ENCODE results near the gene KTN1. TPM values are rescaled to one million over a fixed set of nuclear protein-coding genes. Genes with fewer than 3 reads are reported as not detected.

The KTN1 gene
- polyA plus RNA-seq, 3 donors: 4.6 to 31.4 (median 17.9) TPM

DNA sequence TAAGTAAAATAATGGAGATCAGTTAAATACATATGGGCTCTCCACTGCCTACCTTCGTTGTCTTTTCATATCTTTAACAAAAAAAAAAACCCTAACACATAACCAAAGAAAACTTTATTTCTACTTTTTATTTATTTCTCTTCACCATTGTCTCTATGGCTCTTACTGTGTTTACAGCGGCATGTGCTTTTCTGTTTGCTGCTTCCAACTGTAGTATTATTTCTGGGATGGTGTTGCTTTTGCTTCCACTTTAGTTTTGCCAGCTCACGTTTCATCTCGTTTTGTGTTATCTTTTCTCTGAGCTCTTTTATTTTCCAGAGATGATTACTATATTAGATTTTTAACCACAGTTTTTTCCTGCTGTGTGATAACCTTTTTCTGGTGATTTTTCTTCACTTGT is 46.1 kb downstream of the KTN1 start:
- Histone ChIP-seq H3K4me2 (replicated peaks; ENCODE audit: extremely low read depth, low read length, poor library complexity, severe bottlenecking) (no peak overlapping the region), H3K9me3 (replicated peaks in 1 of 2; ENCODE audit: control insufficient read depth in 1 of 2, insufficient read depth in 1 of 2, low read length in 2 of 2) (no peaks in the 10 kb centered on the region), H3K4me1 (ENCODE audit: control insufficient read depth in 1 of 2, insufficient read depth in 2 of 2, low read length in 2 of 2) (no peaks in the 10 kb centered on the region), H3K79me2 (ENCODE audit: insufficient read depth, low read length) (no peaks in the 10 kb centered on the region), H3K4me3 (replicated peaks in 1 of 3; ENCODE audit: low read depth in 2 of 3, low read length in 3 of 3) (no peak overlapping the region), H3K9ac (ENCODE audit: insufficient read depth, low read length, poor library complexity, severe bottlenecking) (no peak overlapping the region), H3K36me3 (replicated peaks in 1 of 2; ENCODE audit: control insufficient read depth in 1 of 2, insufficient read depth in 2 of 2, low read length in 2 of 2) (peaks cover 52 to 91% of the 10 kb centered on the region in 2 donors), H4K20me1 (ENCODE audit: insufficient read depth, low read length) (no peaks in the 10 kb centered on the region), H3K27ac (ENCODE audit: low read depth in 1 of 2, low read length in 2 of 2) (no peak overlapping the region), H3K27me3 (ENCODE audit: control insufficient read depth in 2 of 2, insufficient read depth in 2 of 2, low read length in 2 of 2) (no peaks in the 10 kb centered on the region), H2AFZ (ENCODE audit: insufficient read depth, low read depth, low read length, poor library complexity, severe bottlenecking) (no peak overlapping the region)
- H3K27me3 Mint-ChIP-seq (ENCODE audit: low read depth in 3 of 3): no peaks in the 10 kb centered on the region
- no CpG with 5 or more reads among the region's 4 CpGs for WGBS (ENCODE audit: insufficient coverage)
- H3K36me3 Mint-ChIP-seq: peaks cover 74 to 83% of the 10 kb centered on the region in 2 donors
- H3K27ac Mint-ChIP-seq: peak overlapping the region in 1 of 7 donors; percentile 23
- intact Hi-C loops (cut with micrococcal nuclease): no loop called here
- H3K9me3 Mint-ChIP-seq: no peaks in the 10 kb centered on the region
- H3K4me3 Mint-ChIP-seq: no peak overlapping the region
- TF ChIP-seq, protein P1, sequence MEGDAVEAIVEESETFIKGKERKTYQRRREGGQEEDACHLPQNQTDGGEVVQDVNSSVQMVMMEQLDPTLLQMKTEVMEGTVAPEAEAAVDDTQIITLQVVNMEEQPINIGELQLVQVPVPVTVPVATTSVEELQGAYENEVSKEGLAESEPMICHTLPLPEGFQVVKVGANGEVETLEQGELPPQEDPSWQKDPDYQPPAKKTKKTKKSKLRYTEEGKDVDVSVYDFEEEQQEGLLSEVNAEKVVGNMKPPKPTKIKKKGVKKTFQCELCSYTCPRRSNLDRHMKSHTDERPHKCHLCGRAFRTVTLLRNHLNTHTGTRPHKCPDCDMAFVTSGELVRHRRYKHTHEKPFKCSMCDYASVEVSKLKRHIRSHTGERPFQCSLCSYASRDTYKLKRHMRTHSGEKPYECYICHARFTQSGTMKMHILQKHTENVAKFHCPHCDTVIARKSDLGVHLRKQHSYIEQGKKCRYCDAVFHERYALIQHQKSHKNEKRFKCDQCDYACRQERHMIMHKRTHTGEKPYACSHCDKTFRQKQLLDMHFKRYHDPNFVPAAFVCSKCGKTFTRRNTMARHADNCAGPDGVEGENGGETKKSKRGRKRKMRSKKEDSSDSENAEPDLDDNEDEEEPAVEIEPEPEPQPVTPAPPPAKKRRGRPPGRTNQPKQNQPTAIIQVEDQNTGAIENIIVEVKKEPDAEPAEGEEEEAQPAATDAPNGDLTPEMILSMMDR (IDR thresholded peaks at IDR 0.05): no peak
- no peak for DNase-seq
- H3K4me1 Mint-ChIP-seq: no peaks in the 10 kb centered on the region

DNA sequence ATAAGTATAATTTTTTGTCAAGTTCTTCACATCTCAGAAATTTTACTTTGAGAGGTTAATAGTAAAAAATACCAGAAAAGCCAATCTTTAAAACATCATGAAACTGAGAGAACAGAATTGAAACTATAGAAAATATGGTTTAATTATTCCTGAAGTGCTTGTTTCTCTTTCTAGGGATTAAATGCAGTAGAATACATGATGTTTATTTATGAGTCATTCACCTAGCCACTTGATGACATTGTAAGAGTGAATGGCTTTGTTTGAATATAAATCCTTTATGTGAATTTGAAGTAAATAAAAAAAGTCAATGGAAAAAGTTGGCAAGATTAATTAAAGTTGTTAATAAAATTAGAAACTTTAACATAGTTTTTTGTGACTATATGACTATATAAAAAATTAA is 48.4 kb downstream of the KTN1 start:
- Mint-ChIP-seq H3K4me1 (no peaks in the 10 kb centered on the region), H3K27ac (no peak overlapping the region), H3K9me3 (no peaks in the 10 kb centered on the region), H3K4me3 (no peak overlapping the region), H3K27me3 (ENCODE audit: low read depth in 3 of 3) (no peaks in the 10 kb centered on the region), H3K36me3 (peaks cover 70 to 82% of the 10 kb centered on the region in 2 donors)
- intact Hi-C loops (cut with micrococcal nuclease): no loop called here
- Histone ChIP-seq H3K27me3 (ENCODE audit: control insufficient read depth in 2 of 2, insufficient read depth in 2 of 2, low read length in 2 of 2) (no peaks in the 10 kb centered on the region), H4K20me1 (ENCODE audit: insufficient read depth, low read length) (no peaks in the 10 kb centered on the region), H3K9ac (ENCODE audit: insufficient read depth, low read length, poor library complexity, severe bottlenecking) (no peak overlapping the region), H3K36me3 (replicated peaks in 1 of 2; ENCODE audit: control insufficient read depth in 1 of 2, insufficient read depth in 2 of 2, low read length in 2 of 2) (peaks cover 39 to 91% of the 10 kb centered on the region in 2 donors), H3K4me1 (ENCODE audit: control insufficient read depth in 1 of 2, insufficient read depth in 2 of 2, low read length in 2 of 2) (no peaks in the 10 kb centered on the region), H3K4me3 (replicated peaks in 1 of 3; ENCODE audit: low read depth in 2 of 3, low read length in 3 of 3) (no peak overlapping the region), H3K9me3 (replicated peaks in 1 of 2; ENCODE audit: control insufficient read depth in 1 of 2, insufficient read depth in 1 of 2, low read length in 2 of 2) (no peaks in the 10 kb centered on the region), H3K79me2 (ENCODE audit: insufficient read depth, low read length) (no peaks in the 10 kb centered on the region), H3K4me2 (replicated peaks; ENCODE audit: extremely low read depth, low read length, poor library complexity, severe bottlenecking) (no peak overlapping the region), H3K27ac (ENCODE audit: low read depth in 1 of 2, low read length in 2 of 2) (no peak overlapping the region), H2AFZ (ENCODE audit: insufficient read depth, low read depth, low read length, poor library complexity, severe bottlenecking) (no peak overlapping the region)
- TF ChIP-seq, protein P1 (IDR thresholded peaks at IDR 0.05): no peak
- no peak for DNase-seq

Data from CD14-positive monocyte (primary cell).